Measurements from ENCODE around the gene RALB.

Gene RALB, protein sequence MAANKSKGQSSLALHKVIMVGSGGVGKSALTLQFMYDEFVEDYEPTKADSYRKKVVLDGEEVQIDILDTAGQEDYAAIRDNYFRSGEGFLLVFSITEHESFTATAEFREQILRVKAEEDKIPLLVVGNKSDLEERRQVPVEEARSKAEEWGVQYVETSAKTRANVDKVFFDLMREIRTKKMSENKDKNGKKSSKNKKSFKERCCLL

DNA sequence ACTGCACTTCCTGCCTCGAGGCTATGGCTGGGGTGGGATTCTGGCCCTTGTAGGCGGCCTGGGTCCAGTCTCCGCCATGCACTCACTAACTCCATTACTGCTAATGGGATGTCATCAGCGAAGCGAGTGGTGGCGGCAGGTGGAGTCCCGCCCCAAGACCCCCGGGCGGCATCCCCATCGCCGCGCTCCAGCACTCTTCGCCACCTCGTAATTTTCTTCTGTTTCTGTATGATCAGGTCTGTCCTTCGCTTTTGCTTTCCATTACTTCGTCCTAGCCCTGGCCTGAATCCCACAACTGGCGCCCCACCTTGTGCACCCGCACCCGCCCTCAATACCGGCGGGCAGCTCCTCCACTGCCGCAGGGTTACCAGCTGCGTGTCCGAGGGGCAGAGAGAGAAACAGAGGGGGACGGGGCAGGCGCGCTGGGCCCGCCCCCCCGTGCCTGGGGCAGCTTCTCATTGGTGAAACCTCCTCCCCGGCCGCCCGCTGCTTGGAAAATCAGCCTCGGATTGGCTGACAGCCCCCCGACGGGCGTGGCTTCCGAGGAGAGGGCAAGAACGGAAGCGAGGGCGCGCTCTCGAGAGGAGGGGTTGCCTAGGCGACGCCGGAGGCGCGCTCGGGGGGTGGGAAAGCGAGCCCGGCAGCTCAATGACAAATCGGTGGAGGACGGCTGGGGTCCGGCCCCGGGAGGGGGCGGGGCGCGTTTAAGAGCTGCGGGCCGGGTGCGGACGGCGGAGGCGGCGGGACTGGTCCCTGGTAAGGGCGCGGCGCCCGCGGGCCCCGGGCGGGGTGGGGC is at the start of gene RALB:
RALB (plus strand) TSS at position 628 of the 796 bp plus-strand sequence. CDS start 25,813 bp downstream, outside the sequence.
- peak; percentile 99 for DNase-seq

DNA sequence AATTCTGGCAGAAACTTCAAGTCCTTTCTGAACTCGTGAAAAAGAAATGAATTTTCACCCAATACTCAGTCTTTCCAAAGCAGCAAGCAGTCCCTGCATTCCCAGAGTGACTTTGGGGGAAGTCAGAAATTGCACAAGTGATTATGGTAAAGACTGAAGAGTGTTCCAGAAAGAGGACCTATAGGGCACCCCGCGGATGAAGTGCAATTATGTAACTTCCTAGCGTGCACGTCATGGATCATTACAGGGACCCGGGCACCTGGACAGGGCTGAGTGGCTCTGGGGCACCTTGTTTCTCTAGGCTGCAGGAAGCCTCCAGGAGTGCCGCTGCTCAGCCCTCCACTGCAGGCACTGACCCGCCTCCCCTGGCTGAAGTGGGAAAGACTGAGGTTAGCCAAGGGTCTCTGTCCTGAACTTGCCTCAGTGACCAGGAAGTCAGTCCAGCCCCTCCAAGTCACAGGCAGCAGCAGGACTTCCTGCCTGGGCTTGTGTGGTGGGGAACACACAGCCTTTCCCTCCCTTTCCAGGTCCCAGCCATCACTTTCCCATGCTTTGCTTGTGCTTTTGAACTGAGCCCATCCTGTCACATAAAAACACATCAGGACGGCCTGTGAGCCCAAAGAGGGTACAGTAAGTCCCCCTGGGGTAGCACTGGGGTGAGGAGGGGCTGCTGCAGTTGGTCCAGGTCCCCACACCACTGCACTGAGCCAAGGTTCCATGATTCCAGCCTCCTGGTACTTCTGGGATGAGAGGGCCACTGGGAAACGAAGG is 49.2 kb upstream of the RALB start:
- no peak for DNase-seq

DNA sequence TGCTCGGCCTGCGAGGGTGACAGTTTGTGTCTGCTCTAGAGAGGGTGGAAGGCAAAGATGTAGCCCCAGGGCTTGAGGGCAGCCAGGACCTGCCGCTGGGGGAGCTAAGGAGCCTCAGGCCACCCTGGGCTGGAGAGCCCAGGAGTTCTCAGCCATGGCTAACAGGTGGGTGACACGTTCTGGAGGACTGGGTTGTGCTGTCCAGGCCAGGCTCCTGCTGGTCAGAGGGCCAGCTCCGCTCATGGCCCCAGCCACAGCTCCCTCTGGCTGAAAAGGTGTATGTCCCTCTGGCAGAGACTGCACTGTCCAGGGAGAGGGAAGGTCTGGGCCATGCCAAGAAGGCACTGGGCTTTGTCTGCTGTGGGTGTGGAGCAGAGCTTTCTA is 48.6 kb upstream of the RALB start:
- no peak for DNase-seq

DNA sequence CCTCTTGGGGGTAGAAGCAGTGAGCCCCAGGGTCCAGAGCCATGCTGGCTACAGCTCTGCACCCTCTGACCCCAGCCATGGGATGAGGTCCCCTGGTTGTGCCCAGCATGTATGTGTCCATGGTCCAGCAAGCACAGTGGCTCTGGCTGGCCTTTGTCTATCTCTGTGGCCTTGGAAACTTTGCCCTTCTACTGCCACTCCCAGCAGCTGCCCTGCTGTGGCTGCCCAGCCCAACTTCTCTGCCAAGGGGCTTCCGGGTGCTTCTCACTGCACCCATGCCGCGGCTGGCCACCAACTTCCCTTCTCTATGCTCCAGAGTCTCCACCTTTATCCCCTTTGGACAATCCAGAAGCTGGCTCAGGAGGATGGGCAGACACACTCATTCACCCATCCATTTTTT is 48.2 kb upstream of the RALB start:
- no peak for DNase-seq

GRCh38 chr2:120204945-120205670 is 47.5 kb upstream of the RALB start:
- no peak for DNase-seq

DNA sequence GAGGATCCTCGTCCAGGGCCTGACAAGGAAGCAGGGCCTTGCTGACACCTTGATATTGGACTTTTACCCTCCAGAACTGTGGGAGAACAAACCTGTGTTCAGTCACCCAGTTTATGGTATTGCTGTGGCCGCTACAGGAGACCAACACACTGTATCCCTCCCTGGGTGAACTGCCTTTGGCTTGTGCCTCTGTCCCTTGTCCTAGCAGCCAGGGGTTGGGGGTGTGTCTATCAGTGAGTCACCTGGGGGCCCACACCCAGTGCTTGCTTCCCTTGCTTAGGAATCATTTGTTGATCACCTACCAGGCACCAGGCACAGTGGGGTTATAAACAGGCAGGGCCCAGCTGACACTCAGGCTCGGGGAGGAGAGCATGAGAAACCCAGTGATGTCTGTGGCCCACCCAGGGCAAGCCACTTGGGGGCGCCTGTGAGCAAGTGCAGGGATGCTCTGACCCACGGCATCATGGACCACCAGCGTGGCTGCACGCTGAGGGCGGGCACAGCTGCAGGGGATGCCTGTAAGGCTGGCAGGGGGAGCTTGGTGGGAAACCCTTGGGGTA is 46.5 kb upstream of the RALB start:
- peak; percentile 23 for DNase-seq

DNA sequence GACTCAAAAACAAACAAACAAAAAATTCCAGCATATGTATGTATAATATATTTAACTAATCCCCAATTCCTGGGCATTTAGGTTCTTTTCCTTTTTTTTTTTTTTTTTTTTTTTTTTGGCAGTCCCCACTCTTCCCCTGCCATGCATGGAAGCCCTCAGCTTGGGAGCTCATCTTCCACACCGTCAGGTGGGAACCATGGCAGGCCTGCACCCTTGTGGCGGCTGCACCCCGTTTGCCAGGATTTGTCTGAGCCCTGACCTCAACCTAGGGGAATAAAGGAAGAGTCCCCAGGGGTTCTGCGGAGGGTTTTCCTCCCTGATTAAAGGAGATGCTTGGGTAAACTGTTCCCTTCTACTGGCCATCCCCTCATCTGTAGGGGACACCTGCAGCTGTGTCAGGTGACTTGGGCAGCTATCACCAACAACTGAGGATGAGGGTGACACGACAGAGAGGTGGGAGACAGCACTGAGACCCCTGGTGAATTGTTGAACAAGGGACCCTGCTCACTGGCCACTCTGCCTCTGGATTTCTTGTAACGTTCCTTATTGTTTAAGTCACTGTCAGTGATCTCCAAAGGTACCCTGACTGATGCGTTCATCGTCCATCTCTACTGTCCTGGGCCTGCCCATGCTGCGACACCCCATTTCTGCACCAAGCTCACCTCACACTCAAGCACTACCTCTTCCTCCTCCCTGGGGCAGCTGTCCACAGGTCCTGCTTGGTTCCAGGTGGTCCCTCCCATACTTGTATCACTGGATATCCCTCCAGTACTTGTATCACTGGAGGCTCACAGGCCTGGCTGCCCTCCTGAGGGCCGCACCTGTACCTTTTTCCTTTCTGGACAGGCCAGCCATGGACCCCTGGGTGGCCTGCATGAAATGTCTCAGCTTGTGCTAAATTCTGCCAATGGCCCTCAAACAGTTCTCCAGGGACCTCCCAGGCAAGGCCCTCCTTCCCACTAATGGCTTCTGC is 44.0 kb upstream of the RALB start:
- no peak for DNase-seq

- DNase-seq = no peak
These were observed 43.0 kb upstream of the RALB start for GRCh38 chr2:120209427-120210269.

- DNase-seq = peak; percentile 36
These were observed 42.4 kb upstream of the RALB start for GRCh38 chr2:120210270-120210693.

GRCh38 chr2:120218181-120218580 is 34.5 kb upstream of the RALB start:
- DNase-seq = no peak

DNA sequence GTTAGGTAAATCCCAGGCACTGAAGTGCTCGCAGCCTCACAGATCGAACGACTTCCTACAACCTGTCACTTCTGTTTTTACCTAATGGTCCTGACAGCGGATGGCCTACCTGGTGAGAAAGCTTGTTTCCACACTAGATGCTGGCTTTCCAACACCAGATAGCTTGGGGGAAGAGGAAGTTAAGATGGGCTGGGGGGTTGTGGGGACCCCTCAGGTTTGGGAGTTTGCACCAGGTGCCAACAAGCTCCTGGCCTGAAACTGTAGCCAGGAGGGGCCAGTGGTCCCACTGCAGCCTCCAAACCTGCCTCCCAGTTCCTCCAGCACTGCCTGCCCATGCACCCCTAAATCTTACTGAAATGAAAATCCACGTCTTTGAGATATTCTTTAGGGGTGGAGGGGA is 33.4 kb upstream of the RALB start:
- DNase-seq = no peak

DNA sequence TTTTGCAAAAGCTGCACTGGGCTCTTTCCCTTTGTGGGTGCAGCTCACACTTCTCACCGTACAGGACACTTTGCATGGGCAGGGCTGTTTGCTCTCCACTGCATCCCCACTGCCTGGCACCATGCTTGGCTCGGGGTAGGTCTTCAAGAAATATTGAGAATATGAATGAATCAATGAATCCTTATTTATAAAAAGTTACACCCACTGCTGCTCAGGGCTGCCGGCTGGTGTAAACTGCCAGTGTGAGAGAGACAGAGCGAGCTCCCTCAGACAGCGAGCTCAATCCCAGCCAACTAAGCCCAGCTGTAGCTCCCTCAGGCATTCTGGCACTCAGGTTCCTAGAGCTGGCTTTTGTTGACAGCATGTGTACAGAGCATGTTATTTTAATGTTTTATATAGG is 32.9 kb upstream of the RALB start:
- no peak for DNase-seq

DNA sequence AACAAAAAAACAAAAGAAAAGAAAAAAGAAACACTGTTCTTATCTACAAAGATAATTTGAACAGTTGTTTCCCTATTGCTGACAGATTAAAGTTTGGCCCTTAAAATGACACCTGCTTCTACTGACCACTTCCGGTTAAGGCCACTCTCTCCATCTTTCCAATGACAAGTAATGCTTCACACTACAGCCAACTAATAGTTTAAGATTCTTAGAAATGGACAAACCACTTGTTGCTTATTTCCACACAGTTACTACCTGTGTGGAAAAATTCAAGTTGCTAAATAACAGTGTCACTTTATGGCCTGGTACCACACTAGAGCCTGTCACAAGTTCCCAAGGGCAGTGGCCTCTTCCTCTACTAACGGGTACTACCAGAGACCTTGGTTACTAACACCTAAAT is 31.9 kb upstream of the RALB start:
- DNase-seq = no peak

DNA sequence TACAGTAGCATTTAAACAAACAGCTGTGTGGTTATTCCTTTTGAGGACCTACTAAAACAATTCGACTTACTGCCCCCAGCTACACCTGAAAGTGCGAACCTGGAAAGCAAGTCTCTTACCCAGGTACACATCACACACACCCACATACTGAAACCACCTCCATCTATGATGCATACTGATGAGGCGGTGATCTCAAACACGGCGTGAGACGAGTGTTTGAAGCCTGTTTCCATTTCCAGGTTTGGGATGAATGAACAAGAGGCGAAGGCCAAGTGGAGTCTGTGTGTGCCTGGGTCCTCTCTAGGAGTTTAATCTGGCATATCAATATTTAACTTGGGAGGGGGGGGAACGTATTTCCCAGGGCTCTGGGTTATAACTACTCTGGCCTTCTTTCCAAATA is 31.0 kb upstream of the RALB start:
- DNase-seq = no peak

DNA sequence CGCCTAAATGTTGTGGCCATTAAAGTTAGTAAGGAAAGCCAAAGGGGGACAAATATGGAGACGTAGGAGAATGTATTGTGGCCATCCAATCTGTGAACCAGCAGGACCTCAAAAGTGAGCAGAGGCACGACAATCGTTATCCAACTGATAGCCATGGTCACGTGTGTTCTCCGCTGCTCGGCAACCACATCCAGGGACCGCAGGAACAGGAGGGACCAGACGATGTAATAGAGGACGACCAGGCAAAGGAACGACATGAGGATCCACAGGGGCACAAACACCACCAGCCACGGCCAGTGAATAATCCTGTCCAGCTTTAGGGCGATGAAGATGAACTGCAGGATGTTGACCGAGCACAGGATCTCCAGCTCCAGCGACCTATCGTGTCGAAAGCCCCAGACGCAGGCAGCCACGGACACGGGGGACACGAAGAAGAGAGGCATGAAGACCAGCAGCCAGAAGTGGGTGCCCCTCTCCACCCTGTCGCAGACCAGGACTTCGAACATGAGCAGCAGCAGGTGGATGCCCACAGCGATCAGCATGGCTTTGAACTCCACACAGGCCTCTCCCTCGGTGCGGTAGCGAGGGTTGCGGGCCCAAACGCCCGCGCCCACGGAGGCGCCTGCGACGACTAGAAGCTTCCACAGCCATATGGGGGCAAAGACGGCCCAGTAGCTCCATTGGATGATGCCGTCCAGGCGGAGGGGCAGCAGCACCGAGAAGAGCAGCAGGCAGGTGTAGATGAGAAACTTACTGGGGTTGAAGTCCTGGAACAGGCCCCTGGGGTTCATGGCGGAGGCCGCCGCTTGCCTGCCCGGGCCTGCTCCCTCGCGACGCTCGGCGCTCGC is 30.2 kb upstream of the RALB start:
- no peak for DNase-seq

- DNase-seq = peak; percentile 91
These were observed 29.4 kb upstream of the RALB start, which contains the start of gene TMEM185B for GRCh38 chr2:120223034-120223912. Gene TMEM185B, minus strand, starts transcription at chr2:120223400. Its CDS starts 424 bp downstream, at chr2:120222976.

- DNase-seq = no peak
These were observed 28.4 kb upstream of the RALB start for GRCh38 chr2:120224256-120224655.

Measured in CD4-positive, alpha-beta T cell treated with Interleukin-17A for 1 hour (primary cell).